NCI-H748 treated with DMSO at 0.1 percent for 48 hours (cell line): ENCODE data around the gene UPK2.
"Not testable (repeated sequence)": the region's sequence is repeated elsewhere in the genome, so short reads cannot be mapped to it uniquely, and the experiment has no call there.

ENCODE experiments used
- DNase-seq: peaks from one replicate; lab custom pipeline; 2025; lab: John Stamatoyannopoulos, UW

Gene UPK2

GRCh38 chr11:118988280-118988679 lies 32.2 kb downstream of the UPK2 start:
- no peak for DNase-seq

GRCh38 chr11:118991486-118992038 lies 35.5 kb downstream of the UPK2 start:
- not testable (repeated sequence) for DNase-seq

- DNase-seq: no peak
Measured at GRCh38 chr11:118996926-118997626, 41.0 kb downstream of the UPK2 start.

- peak; percentile 61 for DNase-seq
Measured at GRCh38 chr11:118997627-118998387, 41.7 kb downstream of the UPK2 start, which contains the start of gene CENATAC. CENATAC (plus strand) TSS chr11:118998138; CDS start chr11:118998198, 60 bp downstream.

GRCh38 chr11:118998388-118998717 lies 42.3 kb downstream of the UPK2 start:
- no peak for DNase-seq

GRCh38 chr11:118998822-118999221 lies 42.7 kb downstream of the UPK2 start:
- no peak for DNase-seq

GRCh38 chr11:119000906-119001305 lies 44.8 kb downstream of the UPK2 start:
- DNase-seq: no peak

GRCh38 chr11:119006656-119007055 lies 50.6 kb downstream of the UPK2 start:
- no peak for DNase-seq
